Ovary (tissue), 3 donors: ENCODE results near the gene DNAH17.

Experiments used
- EP300 ChIP-seq: sonication (generic); formaldehyde crosslinking; IDR thresholded peaks from one replicate; pipeline ENCODE4 v1.6.1; 2017; ENCODE audit warnings: antibody characterized with exemption
- POLR2A ChIP-seq: fragments of 450-650 bp; IDR thresholded peaks from one replicate; pipeline ENCODE4 v1.6.1; 2017; ENCODE audit warnings: antibody characterized with exemption, mild to moderate bottlenecking, moderate library complexity
- TF ChIP-seq, protein P1 (sequence below), 3 donors: fragments of 450-650 bp in 2 of 3; fragments of 200-600 bp in 1 of 3; IDR thresholded peaks; one replicate each; pipeline versions ENCODE4 v1.5.1 to v1.8.0; 2016 to 2022; ENCODE audit warnings: antibody characterized with exemption in 3 of 3, mild to moderate bottlenecking in 1 of 3
- donor health status: DM: no; HTN: no; CAD: no.

- TF ChIP-seq, protein P1, sequence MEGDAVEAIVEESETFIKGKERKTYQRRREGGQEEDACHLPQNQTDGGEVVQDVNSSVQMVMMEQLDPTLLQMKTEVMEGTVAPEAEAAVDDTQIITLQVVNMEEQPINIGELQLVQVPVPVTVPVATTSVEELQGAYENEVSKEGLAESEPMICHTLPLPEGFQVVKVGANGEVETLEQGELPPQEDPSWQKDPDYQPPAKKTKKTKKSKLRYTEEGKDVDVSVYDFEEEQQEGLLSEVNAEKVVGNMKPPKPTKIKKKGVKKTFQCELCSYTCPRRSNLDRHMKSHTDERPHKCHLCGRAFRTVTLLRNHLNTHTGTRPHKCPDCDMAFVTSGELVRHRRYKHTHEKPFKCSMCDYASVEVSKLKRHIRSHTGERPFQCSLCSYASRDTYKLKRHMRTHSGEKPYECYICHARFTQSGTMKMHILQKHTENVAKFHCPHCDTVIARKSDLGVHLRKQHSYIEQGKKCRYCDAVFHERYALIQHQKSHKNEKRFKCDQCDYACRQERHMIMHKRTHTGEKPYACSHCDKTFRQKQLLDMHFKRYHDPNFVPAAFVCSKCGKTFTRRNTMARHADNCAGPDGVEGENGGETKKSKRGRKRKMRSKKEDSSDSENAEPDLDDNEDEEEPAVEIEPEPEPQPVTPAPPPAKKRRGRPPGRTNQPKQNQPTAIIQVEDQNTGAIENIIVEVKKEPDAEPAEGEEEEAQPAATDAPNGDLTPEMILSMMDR (IDR thresholded peaks at IDR 0.05) = no peak
- TF ChIP-seq POLR2A (no peak), EP300 (no peak)
Observed at GRCh38 chr17:78527345-78527744, 49.9 kb downstream of the DNAH17 start.
